T47D (cell line): ENCODE data around the gene GSKIP.

Experiments
- DNase-seq, 2 experiments: peaks; one replicate each; pipeline versions ENCODE4 v3.0.0 to v3.0.0-alpha.2; 2011 to 2012; ENCODE audit warnings: low read depth in 1 of 2, low spot score in 1 of 2
- JUND ChIP-seq: IDR thresholded peaks from 2 replicates; pipeline ENCODE4 v1.6.1; 2012; ENCODE audit warnings: low read depth
- in situ Hi-C: cut with HindIII; loops from 2 replicates; pipeline ENCODE4 v1.10.0; 2016; ENCODE audit warnings: low sequenced_read_pairs, low pct_unique_long_range_greater_than_20kb

Gene GSKIP

DNA sequence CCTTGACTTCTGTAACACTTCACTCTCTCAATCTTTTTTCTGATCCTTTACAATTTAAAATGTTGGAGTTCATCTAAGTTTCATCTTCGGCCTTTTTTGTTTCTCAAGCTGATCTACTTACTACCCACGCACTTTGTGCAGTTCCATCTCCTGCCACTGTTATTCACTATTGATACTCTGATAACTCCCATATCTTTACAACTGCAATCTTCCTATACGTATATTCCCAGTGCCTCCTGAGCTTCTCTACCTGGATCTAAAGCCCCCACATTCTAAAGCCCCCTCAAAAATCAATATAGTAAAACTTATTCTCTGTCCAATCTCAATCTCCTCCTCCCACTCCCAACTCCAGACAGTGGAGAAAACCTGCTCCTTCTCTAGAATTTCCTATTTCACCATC lies 6.1 kb upstream of the GSKIP start:
- no peak for TF ChIP-seq JUND
- no peak for DNase-seq
- in situ Hi-C loops = no loop called here

DNA sequence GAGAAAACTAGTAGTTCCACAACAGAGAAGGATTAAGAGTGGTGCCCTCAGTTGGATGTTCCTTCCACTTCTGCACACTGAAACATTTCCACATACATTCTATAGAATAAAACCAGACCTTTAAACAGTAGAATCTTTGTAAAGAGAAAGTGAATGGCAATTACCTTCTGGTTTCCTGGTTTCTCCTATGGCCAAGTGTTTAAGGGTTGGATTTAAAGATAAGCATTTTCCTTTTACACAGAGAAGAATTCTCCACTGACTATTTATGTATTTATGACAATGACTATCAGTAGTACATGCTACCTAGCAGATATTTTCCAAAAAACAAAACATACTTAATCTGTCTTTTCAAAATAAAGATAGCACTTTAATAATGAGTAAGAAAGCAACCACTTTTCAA lies 3.4 kb upstream of the GSKIP start:
- no peak for TF ChIP-seq JUND
- no peak for DNase-seq
- in situ Hi-C loops = no loop called here

DNA sequence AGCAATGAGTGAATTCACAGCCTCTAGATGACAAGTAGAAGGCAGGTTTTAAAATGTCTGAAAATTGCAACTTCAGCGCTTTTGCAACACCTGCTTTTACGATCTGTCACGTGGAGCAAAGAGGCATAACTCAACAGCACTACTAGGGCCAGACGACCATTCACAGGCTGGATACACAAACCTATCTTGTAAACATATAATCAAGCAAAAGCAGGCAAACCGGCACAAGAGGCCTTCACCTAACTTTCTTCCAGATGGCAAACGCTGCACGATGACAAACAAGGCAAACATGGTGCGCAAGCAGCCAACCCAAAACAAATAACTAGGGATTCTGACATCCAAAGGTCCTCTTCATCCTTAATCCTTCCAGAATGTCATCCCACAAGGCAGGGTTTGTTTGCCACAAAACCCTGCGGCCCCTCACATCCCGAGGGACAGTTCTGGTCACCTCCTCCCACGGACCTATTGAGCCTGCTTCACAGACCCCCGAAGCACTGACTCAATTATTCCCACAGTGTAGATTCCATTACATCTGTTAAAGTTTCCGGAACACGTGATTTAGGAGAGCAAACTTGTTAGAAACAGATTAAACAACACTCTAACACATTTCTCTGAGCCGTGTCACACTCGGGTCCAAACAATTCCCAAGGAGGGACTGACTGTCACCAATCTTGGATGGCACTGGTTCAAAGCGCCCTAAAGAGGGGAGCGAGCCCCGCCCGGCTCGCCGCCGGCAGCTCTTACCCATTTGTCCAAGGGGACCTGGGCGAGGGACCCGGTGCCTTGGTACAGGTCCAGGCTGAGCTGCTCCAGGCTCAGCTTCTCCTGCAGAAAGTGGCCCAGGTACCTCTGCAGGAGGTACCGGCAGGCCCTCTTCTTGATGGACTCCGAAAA lies 1.0 kb upstream of the GSKIP start:
- no peak for TF ChIP-seq JUND
- peak; percentile 71 to 93 for DNase-seq
- in situ Hi-C loops = no loop called here

DNA sequence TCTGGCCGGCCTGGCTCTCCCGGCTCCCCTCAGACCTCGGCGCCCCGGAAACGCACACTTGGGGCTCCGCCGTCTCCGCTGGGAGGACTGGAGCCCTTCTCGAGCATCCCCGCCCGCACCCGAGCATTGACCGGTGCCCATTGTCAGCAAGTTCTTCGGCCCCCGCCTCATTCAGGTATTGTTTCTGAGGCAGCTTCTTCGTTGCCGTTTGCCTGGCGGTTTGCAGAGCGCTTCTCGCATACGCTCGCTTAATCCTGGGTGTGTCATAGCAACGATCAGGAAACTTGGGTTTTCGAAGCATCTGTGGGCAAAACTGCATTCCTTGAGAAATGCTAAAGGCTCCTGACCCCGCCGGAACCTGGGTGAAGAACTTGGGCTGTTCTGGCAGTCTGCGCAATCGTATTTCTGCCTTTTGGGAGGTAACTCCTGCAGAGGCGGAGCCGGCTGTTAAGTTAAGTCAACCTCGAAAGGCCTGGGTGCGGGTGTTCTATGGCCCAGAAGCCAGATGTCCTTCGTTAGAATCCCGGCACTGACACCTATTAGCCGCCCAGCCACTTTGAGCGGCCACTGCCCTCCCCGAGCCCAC lies 518 bp downstream of the GSKIP start:
- TF ChIP-seq JUND = no peak
- peak; percentile 57 to 74 for DNase-seq

DNA sequence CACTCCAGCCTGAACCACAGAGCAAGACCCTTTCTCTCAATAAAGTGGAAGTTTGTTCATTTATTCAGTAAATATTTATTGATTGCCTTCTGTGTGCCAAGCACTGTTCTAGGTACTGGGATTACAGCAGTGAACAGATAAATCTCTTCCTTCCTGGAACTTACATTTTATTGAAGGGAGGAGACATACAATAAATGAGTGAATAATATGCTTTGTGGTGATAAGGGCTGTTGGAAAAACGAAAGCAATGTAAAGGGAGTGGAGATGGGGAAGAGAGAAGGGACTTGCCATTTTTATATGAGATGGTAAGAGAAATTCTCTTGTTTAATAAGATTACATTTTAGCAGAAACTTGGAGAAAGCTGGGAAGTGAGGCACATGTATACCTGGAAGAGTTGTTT lies 1.6 kb downstream of the GSKIP start:
- TF ChIP-seq JUND = no peak
- in situ Hi-C loops = no loop called here
- no peak for DNase-seq

More for the DNA sequence above, 518 bp downstream of the GSKIP start:
- in situ Hi-C loops = no loop called here

DNA sequence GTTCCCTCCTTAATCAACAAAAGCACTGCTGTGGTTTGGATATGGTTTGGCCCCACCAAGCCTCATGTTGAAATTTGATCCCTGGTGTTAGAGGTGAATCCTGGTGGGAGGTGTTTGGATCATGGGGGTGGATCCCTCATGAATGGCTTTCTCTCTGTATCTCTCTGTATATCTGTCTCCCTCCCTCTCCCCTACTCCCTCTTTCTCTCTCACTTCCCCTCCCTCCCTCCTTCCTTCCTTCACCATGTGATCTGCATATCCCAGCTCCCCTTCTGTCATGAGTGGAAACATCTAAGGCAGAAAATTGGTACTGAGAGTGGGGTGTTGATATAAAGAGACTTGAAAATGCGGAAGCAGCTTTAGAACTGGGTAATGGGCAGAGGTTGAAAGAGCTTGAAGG lies 5.2 kb downstream of the GSKIP start:
- in situ Hi-C loops = no loop called here
- no peak for TF ChIP-seq JUND
- no peak for DNase-seq

DNA sequence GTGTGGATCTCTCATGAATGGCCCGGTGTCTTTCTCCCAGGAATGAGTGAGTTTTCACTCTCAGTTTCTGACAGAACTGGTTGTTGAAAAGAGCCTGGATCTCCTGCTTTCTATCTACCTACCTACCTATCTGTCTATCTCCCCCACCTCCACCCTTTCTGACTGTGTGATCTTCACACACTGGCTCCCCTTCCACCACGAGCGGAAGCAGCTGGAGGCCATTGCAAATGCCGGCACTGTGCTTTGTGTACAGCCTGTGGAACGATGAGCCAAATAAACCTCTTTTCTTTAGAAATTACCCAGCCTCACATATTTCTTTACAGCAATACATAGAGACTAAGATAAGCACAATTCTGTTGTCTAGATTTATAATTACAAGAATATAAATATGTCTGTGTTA lies 7.2 kb downstream of the GSKIP start:
- in situ Hi-C loops = no loop called here
- no peak for TF ChIP-seq JUND

DNA sequence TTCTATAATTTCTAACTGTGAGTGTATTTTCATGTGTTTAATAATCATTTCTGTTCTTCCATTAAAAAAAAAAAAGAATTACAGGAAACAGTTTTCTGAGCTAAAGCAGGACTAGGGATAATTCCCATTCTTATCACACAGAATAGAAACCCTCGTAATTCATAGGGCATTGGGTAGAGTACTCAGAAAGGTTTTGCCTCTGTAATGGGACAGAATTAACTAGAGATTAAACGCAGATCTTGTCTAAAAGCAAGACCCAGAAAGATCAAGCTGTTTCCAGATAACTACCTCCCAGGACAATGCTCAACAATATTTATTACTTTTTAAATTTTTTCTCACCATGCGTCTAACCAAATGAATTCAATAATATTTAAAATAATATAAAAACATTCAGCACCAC lies 10.2 kb downstream of the GSKIP start:
- in situ Hi-C loops = no loop called here
- TF ChIP-seq JUND = no peak
- no peak for DNase-seq

More for the DNA sequence above, 7.2 kb downstream of the GSKIP start:
- DNase-seq = no peak

DNA sequence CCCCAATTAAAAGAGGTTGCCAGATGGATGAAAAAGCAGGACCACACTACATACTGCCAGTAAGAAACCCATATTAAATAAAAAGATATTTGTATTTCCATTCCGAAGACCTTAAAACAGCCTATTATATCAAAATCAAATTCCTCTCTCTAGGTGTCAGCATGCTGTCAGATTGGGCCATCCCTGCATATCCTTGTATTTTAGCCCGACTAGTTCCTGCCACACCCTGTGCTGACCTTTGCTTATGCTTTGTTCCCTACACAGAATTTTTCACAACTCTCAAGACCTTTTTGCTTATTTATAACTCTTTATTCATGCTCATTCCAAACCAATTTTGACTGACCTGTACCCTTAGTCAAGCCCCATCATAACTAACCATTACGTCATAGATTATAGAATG lies 12.8 kb downstream of the GSKIP start:
- no peak for DNase-seq
- in situ Hi-C loops = no loop called here
- TF ChIP-seq JUND = no peak

DNA sequence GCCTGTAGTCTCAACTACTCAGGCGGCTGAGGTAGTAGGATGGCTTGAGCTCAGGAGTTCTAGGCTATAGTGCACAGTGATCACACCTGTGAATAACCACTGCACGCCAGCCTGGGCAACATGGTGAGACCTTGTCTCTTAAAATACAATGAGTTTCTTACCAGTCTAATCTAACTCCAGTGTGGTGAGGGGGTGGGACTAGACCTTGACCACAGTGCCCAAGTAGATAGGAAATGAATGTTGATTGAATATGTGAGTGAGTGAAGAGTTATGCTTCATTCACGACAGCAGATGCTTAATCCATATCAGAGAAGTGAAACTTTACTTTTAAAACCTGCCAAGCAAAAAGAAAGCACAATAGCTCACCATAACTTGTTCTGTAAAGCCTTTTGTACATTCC lies 17.4 kb downstream of the GSKIP start:
- TF ChIP-seq JUND = no peak
- in situ Hi-C loops = no loop called here
- DNase-seq = no peak

DNA sequence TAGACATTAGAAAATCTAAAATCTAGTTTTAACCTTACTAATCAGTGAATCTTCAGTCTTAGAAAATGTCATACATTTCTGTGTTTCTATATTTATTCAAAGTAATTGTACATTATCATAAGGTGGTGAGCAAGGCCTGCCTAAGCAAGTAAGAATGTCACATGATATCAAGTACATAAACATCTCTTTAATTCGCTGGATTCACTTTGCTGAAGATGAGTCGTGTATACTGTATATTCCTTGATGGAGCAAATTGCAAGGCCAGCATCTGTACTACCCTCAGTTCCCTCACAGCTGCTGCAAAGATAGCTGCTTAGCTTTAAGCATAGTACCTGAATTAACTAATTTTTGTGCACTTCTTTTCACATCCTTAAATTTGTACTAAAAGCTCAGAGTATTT lies 20.1 kb downstream of the GSKIP start:
- DNase-seq = no peak

DNA sequence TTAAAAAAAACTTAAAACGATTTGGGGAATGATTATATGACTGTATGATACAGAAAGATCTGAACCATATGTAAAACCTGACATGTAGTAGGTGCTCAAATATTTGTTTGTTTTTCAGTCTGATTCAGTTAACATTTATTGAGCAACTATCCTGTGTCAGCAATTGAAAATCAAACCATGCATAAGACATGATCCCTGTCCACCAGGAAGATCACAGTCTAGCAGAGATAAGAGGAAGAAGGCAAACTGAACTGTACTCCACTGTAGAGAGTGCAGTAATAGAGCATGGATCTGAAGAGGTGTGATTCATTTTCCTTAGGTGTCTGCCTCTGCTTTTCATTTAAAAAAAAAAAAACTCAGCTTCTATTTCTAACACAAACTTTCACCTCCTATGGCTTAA lies 20.7 kb downstream of the GSKIP start:
- DNase-seq = no peak
- in situ Hi-C loops = no loop called here
- TF ChIP-seq JUND = no peak

More for the DNA sequence above, 20.1 kb downstream of the GSKIP start:
- TF ChIP-seq JUND = no peak
- in situ Hi-C loops = no loop called here

DNA sequence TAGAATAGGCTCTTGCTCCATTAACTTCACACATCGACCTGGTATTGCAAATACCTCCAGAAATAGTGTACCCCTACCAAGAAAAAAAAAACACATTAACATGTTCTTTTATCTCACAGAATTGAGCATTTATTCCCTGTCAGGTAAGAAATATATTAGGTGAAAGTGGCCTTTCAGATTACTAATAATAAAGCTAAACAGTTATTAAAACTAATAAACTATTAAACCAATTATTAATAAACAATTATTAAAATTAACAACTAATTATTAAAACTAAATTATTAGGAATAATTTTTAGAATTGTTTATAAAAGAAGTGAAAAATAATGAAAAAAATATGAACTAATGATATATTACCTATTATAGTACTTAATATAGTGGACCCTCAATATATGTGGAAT lies 21.4 kb downstream of the GSKIP start:
- no peak for DNase-seq
- TF ChIP-seq JUND = no peak
- in situ Hi-C loops = no loop called here
